HepG2 (cell line): Measurements from ENCODE around the gene WDR18. TPM values are rescaled to one million over a fixed set of nuclear protein-coding genes. Genes with fewer than 3 reads are reported as not detected.

Source experiments
- BRCA1 ChIP-seq: sonication (generic); formaldehyde crosslinking; IDR thresholded peaks from 2 replicates; pipeline ENCODE4 v1.4.0; 2020; ENCODE audit warnings: missing genetic modification reagents
- CHD4 ChIP-seq: fragments of 200-600 bp; sonication (generic); IDR thresholded peaks from 2 replicates; pipeline ENCODE4 v1.7.0; 2017; ENCODE audit warnings: mild to moderate bottlenecking, low read length, borderline replicate concordance
- GLI4 ChIP-seq: sonication (generic); formaldehyde crosslinking; IDR thresholded peaks from 2 replicates; pipeline ENCODE4 v1.5.1; 2020; ENCODE audit warnings: missing genetic modification reagents, mild to moderate bottlenecking, moderate library complexity, borderline replicate concordance
- GPBP1L1 ChIP-seq: sonication (generic); formaldehyde crosslinking; IDR thresholded peaks from 2 replicates; pipeline ENCODE4 v1.5.0; 2020; ENCODE audit warnings: mild to moderate bottlenecking, missing genetic modification reagents
- HHEX ChIP-seq: IDR thresholded peaks from 2 replicates; pipeline ENCODE4 v1.6.1; 2016; ENCODE audit warnings: control low read depth
- MBD4 ChIP-seq: IDR thresholded peaks from 2 replicates; pipeline ENCODE4 v1.6.1; 2012; ENCODE audit warnings: low read length, inconsistent platforms, borderline replicate concordance
- MTF1 ChIP-seq: sonication (generic); formaldehyde crosslinking; IDR thresholded peaks from 2 replicates; pipeline ENCODE4 v1.5.0; 2020; ENCODE audit warnings: missing genetic modification reagents
- MYC ChIP-seq: sonication (generic); formaldehyde crosslinking; IDR thresholded peaks from 2 replicates; pipeline ENCODE4 v1.9.0; 2021; ENCODE audit warnings: missing genetic modification reagents, borderline replicate concordance
- NFATC3 ChIP-seq: sonication (generic); formaldehyde crosslinking; IDR thresholded peaks from 2 replicates; pipeline ENCODE4 v1.5.1; 2020; ENCODE audit warnings: mild to moderate bottlenecking, missing genetic modification reagents
- NFKB2 ChIP-seq: sonication (generic); formaldehyde crosslinking; IDR thresholded peaks from 2 replicates; pipeline ENCODE4 v1.4.0; 2020; ENCODE audit warnings: missing genetic modification reagents, borderline replicate concordance
- NR2C2 ChIP-seq: sonication (generic); formaldehyde crosslinking; IDR thresholded peaks from 2 replicates; pipeline ENCODE4 v1.4.0; 2020; ENCODE audit warnings: missing genetic modification reagents, mild to moderate bottlenecking, moderate library complexity, borderline replicate concordance
- RFX5 ChIP-seq: IDR thresholded peaks from 2 replicates; pipeline ENCODE4 v1.6.1; 2011; ENCODE audit warnings: low read depth, low read length, improper control_type of control experiment
- RFXANK ChIP-seq: IDR thresholded peaks from 2 replicates; pipeline ENCODE4 v1.6.1; 2016
- SAFB2 ChIP-seq: sonication (generic); formaldehyde crosslinking; IDR thresholded peaks from 2 replicates; pipeline ENCODE4 v1.5.1; 2020; ENCODE audit warnings: missing genetic modification reagents, low read depth, mild to moderate bottlenecking, borderline replicate concordance
- SMC3 ChIP-seq: IDR thresholded peaks from 2 replicates; pipeline ENCODE4 v1.6.1; 2011; ENCODE audit warnings: low read length, improper control_type of control experiment
- SNAI1 ChIP-seq: sonication (generic); formaldehyde crosslinking; IDR thresholded peaks from 2 replicates; pipeline ENCODE4 v1.5.0; 2020; ENCODE audit warnings: mild to moderate bottlenecking, missing genetic modification reagents, borderline replicate concordance
- YEATS2 ChIP-seq: sonication (generic); formaldehyde crosslinking; IDR thresholded peaks from 2 replicates; pipeline ENCODE4 v1.4.0; 2020; ENCODE audit warnings: missing genetic modification reagents, borderline replicate concordance
- ZNF251 ChIP-seq: sonication (generic); formaldehyde crosslinking; IDR thresholded peaks from 2 replicates; pipeline ENCODE4 v1.9.0; 2021; ENCODE audit warnings: mild to moderate bottlenecking, missing genetic modification reagents
- ZNF253 ChIP-seq: sonication (generic); formaldehyde crosslinking; IDR thresholded peaks from 2 replicates; pipeline ENCODE4 v1.8.0; 2022; ENCODE audit warnings: mild to moderate bottlenecking, missing genetic modification reagents, borderline replicate concordance
- ZNF296 ChIP-seq: sonication (generic); formaldehyde crosslinking; conservative IDR thresholded peaks from 2 replicates; pipeline ENCODE4 v1.5.0; 2020; ENCODE audit warnings: mild to moderate bottlenecking, missing genetic modification reagents
- ZNF329 ChIP-seq: sonication (generic); formaldehyde crosslinking; IDR thresholded peaks from 2 replicates; pipeline ENCODE4 v1.9.0; 2021; ENCODE audit warnings: low read depth, mild to moderate bottlenecking, missing genetic modification reagents
- ZNF432 ChIP-seq: sonication (generic); formaldehyde crosslinking; IDR thresholded peaks from 2 replicates; pipeline ENCODE4 v1.5.0; 2020; ENCODE audit warnings: missing genetic modification reagents, mild to moderate bottlenecking, borderline replicate concordance
- ZNF446 ChIP-seq: sonication (generic); formaldehyde crosslinking; IDR thresholded peaks from 2 replicates; pipeline ENCODE4 v1.5.0; 2020; ENCODE audit warnings: mild to moderate bottlenecking, missing genetic modification reagents
- ZNF607 ChIP-seq: sonication (generic); formaldehyde crosslinking; IDR thresholded peaks from 2 replicates; pipeline ENCODE4 v1.5.1; 2020; ENCODE audit warnings: missing genetic modification reagents, mild to moderate bottlenecking, borderline replicate concordance
- ZNF615 ChIP-seq: sonication (generic); formaldehyde crosslinking; IDR thresholded peaks from 2 replicates; pipeline ENCODE4 v1.5.0; 2020; ENCODE audit warnings: mild to moderate bottlenecking, missing genetic modification reagents, borderline replicate concordance
- ZNF672 ChIP-seq: sonication (generic); formaldehyde crosslinking; IDR thresholded peaks from 2 replicates; pipeline ENCODE4 v1.8.1; 2022; ENCODE audit warnings: missing genetic modification reagents
- polyA plus RNA-seq, 8 experiments: library from polyadenylated mRNA; depleted of rRNA in 3 of 8; stranded (reverse) in 7 of 8; unstranded in 1 of 8; fragments of >200 nt; fragmentation: Illumina TruSeq in 4 of 8; extraction: Trizol in 4 of 8; gene quantifications; 2 replicates each; pipeline versions ENCODE4 v1.2.1 to v1.2.3, GENCODE V29; 2011 to 2016; ENCODE audit warnings: low read depth in 4 of 8, missing spikeins in 1 of 8, mixed read lengths in 1 of 8; ENCODE audit not compliant: insufficient read depth in 1 of 8
- total RNA-seq, 5 experiments: library from RNA; depleted of rRNA; stranded (reverse); fragments of >200 nt; fragmentation: Illumina TruSeq; extraction: Trizol; gene quantifications; 2 replicates each; pipeline ENCODE4 v1.2.3, GENCODE V29; 2016; ENCODE audit warnings: low read depth in 1 of 5
- TF ChIP-seq, protein P1 (sequence below): sonication (generic); formaldehyde crosslinking; IDR thresholded peaks from 2 replicates; pipeline ENCODE4 v1.9.0; 2021; ENCODE audit warnings: missing genetic modification reagents, borderline replicate concordance
- TF ChIP-seq, protein P2 (sequence below): IDR thresholded peaks from 2 replicates; pipeline ENCODE4 v1.6.1; 2016; ENCODE audit warnings: missing biosample characterization, missing genetic modification reagents, low read depth

Gene WDR18
- total and polyA plus RNA-seq, 2 of the 13 experiments (the other 11 are each of a cell fraction or from before 2014, with no cell fraction given): 36.4 to 47.6 TPM

DNA sequence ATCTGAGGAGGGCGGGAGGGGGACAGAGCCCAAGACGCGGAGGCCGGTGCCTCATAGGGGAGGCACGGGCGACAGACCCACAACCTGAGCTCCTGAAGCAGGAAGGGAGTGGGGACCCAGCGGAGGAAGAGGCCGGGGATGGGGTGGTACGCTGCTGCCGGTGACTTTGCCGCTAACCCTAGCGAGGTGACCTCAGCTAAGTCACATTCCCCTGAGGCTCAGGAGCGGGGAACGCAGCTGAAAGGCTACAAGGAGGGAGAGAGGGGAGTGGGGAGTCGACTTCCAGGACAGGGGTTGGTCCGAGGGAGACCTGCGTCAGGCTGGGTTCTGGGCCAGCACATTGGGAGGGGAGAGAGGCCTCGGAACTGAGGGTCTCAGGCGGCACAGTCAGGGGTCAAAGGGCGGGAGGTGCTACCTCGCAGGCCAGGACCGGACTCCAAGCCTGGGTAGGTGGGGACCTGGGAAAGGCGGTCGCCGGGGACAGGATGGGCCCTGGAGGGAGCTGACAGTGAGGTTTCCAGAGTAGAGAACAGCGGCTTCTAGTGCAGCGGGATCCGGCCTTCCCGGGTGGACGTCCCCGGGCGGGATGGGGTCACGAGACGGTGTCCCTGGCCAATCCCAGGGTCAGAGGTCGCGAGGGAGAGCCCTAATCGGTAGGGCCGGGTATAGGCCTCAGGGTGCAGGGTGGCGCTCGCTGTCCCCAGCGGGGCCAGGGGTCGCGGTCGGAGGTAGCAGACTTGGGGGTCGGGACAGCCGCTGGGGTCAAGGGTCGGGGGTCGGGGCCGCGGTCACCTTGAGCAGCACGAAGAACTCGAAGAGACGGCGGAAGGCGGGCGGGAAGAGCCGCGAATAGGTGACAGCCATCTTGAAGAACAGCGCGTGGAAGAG lies 36.1 kb downstream of the WDR18 start (continued):
- TF ChIP-seq SAFB2: 0 out of 2 replicates have a peak, but pooled peaks have one; percentile 17
- 0 out of 2 replicates have a peak, but pooled peaks have one; percentile 27 for TF ChIP-seq GLI4 (CRISPR knock-in tag)
- TF ChIP-seq ZNF607 (CRISPR knock-in tag): peak; percentile 26; the same call in 1 of the 2 replicates
- no peak for TF ChIP-seq MTF1 (CRISPR knock-in tag)
- no peak for TF ChIP-seq YEATS2 (CRISPR knock-in tag)
- 0 out of 2 replicates have a peak, but pooled peaks have one; percentile 23 for TF ChIP-seq NFKB2 (CRISPR knock-in tag)
- TF ChIP-seq SNAI1 (CRISPR knock-in tag): no peak
- TF ChIP-seq, protein P1, sequence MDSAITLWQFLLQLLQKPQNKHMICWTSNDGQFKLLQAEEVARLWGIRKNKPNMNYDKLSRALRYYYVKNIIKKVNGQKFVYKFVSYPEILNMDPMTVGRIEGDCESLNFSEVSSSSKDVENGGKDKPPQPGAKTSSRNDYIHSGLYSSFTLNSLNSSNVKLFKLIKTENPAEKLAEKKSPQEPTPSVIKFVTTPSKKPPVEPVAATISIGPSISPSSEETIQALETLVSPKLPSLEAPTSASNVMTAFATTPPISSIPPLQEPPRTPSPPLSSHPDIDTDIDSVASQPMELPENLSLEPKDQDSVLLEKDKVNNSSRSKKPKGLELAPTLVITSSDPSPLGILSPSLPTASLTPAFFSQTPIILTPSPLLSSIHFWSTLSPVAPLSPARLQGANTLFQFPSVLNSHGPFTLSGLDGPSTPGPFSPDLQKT (CRISPR knock-in tag): no peak
- no peak for TF ChIP-seq ZNF253 (CRISPR knock-in tag)
- 0 out of 2 replicates have a peak, but pooled peaks have one; percentile 28 for TF ChIP-seq ZNF296 (CRISPR knock-in tag)
- no peak for TF ChIP-seq CHD4
- TF ChIP-seq MBD4: no peak
- TF ChIP-seq SMC3: no peak
- TF ChIP-seq MYC (CRISPR knock-in tag): no peak
- TF ChIP-seq ZNF251 (CRISPR knock-in tag): no peak
- 0 out of 2 replicates have a peak, but pooled peaks have one; percentile 25 for TF ChIP-seq ZNF432
- peak; percentile 30; the same call in 1 of the 2 replicates for TF ChIP-seq BRCA1
- no peak for TF ChIP-seq ZNF446
- no peak for TF ChIP-seq NFATC3 (CRISPR knock-in tag)
- TF ChIP-seq RFX5: no peak
- TF ChIP-seq HHEX (CRISPR knock-in tag): no peak
- TF ChIP-seq RFXANK (CRISPR knock-in tag): no peak
- no peak for TF ChIP-seq ZNF329 (CRISPR knock-in tag)
- no peak for TF ChIP-seq GPBP1L1 (CRISPR knock-in tag)
- TF ChIP-seq ZNF615 (CRISPR knock-in tag): no peak
- TF ChIP-seq ZNF672: no peak
- TF ChIP-seq, protein P2, sequence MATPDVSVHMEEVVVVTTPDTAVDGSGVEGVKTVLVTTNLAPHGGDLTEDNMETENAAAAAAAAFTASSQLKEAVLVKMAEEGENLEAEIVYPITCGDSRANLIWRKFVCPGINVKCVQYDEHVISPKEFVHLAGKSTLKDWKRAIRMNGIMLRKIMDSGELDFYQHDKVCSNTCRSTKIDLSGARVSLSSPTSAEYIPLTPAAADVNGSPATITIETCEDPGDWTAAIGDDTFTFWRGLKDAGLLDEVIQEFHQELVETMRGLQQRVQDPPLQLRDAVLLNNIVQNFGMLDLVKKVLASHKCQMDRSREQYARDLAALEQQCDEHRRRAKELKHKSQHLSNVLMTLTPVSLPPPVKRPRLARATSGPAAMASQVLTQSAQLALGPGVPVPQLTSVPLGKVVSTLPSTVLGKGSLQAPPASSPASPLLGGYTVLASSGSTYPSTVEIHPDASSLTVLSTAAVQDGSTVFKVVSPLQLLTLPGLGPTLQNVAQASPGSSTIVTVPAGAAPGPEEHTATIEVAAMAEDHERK (CRISPR knock-in tag): no peak
- peak; percentile 76 for TF ChIP-seq NR2C2
